Measurements from ENCODE around the gene NECTIN1. TPM values are rescaled to one million over a fixed set of nuclear protein-coding genes. Genes with fewer than 3 reads are reported as not detected.

The NECTIN1 gene
- total and polyA plus RNA-seq, 4 donors: 9.1 to 68.5 (median 45.3) TPM

DNA sequence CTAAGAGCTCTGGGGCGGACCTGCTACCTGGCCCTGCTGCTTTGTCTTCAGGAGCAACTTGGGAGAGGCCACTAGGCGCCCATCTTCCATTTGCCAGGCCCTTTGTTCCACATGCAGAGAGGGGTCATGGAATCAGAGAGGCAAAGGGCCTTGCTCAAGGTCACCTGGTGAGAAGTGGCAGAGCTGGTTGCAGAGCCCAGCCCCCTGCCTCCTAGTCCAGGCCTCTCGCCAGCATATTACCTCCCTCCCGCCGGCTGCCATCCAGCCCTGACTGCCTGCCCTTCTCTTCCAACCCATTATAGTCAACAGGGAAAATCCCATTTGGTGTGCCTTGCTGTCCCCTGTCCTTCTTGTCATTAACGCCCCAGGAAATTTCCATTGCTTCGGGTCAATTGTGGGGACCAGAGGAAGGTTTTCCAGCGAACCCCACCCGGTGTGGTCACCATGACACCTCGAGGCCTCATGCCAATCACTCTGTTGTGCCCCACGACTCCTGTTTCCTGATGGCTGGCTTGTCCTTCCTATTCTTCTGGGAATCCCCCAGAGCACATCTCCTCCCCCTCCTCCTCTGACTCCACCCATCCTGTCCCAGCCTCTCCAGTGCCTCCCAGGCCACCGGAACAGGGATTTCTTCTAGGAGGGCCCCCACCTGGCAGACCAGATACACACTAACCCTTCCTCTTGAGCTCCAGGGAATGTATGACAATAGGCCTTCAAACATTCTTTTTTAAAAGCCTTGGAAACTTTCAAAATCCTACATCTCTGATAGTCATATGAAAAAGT, 77.0 kb downstream of the NECTIN1 start:
- 75% methylated on average over 11 of the region's 12 CpGs for WGBS (ENCODE audit: insufficient coverage)
- Histone ChIP-seq H3K9me3 (ENCODE audit: control insufficient read depth, insufficient read depth, low read length) (no peaks in the 10 kb centered on the region), H3K4me3 (ENCODE audit: low read depth, low read length) (no peak overlapping the region), H3K4me1 (ENCODE audit: control insufficient read depth, insufficient read depth, low read length) (no peaks in the 10 kb centered on the region), H3K27ac (ENCODE audit: low read depth, low read length) (no peak overlapping the region), H3K36me3 (ENCODE audit: control insufficient read depth, insufficient read depth, low read length) (no peaks in the 10 kb centered on the region), H3K27me3 (ENCODE audit: control insufficient read depth, insufficient read depth, low read length) (no peaks in the 10 kb centered on the region)
- no peak for DNase-seq (ENCODE audit: low read depth in 4 of 6, low spot score in 6 of 6)

DNA sequence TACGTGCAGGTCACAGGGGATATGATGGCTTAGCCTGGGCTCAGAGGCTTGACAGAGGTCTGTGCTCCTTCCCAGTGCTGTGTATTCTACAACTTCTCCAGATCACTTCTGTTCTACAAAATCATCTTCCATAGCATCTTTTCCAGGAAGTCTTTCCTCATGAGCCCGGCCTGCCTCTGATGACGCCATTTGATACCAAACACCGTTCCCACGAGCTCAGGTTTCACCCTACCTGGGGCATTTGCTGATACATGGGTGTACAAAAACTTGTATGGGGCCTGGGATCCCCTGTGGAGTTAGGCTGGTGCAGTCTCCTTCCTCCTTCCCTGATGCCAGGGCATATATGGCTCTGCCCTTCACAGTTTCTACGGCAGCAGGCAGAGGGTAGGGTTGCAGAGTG, 78.7 kb downstream of the NECTIN1 start:
- 78% methylated on average over 6 of the region's 6 CpGs for WGBS (ENCODE audit: insufficient coverage)
- H3K36me3 ChIP-seq (ENCODE audit: control insufficient read depth, insufficient read depth, low read length): no peaks in the 10 kb centered on the region

DNA sequence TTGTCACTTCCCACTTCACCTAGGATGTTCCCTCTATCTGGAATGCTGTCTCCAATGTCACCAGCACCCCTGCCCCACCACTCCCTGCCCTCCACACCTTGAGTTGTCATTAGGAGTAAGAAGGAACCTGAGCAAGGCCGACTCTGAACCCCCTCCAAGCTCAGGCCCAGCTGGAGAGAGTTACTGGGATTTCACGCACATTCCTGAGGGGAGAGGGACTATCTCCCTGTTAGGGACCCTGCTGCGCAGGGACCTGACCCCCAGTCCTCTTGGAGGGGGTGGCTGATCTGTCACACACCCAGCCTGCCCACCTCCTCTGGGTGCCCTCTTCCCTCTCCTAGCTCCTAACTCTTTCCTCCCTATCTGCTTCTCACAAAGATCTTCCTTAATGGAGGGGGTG, 81.7 kb downstream of the NECTIN1 start:
- Histone ChIP-seq H3K4me1 (ENCODE audit: control insufficient read depth, insufficient read depth, low read length) (peaks cover 12% of the 10 kb centered on the region), H3K27ac (ENCODE audit: low read depth, low read length) (no peak overlapping the region), H3K4me3 (ENCODE audit: low read depth, low read length) (no peak overlapping the region), H3K36me3 (ENCODE audit: control insufficient read depth, insufficient read depth, low read length) (no peaks in the 10 kb centered on the region), H3K9me3 (ENCODE audit: control insufficient read depth, insufficient read depth, low read length) (no peaks in the 10 kb centered on the region), H3K27me3 (ENCODE audit: control insufficient read depth, insufficient read depth, low read length) (no peaks in the 10 kb centered on the region)
- 83% methylated on average over 1 of the region's 3 CpGs for WGBS (ENCODE audit: insufficient coverage)
- DNase-seq (ENCODE audit: low read depth in 4 of 6, low spot score in 6 of 6): no peak

More for the DNA sequence above, 78.7 kb downstream of the NECTIN1 start:
- no peak overlapping the region for H3K4me3 ChIP-seq (ENCODE audit: low read depth, low read length)
- H3K9me3 ChIP-seq (ENCODE audit: control insufficient read depth, insufficient read depth, low read length): no peaks in the 10 kb centered on the region
- no peaks in the 10 kb centered on the region for H3K4me1 ChIP-seq (ENCODE audit: control insufficient read depth, insufficient read depth, low read length)
- no peaks in the 10 kb centered on the region for H3K27me3 ChIP-seq (ENCODE audit: control insufficient read depth, insufficient read depth, low read length)
- DNase-seq (ENCODE audit: low read depth in 4 of 6, low spot score in 6 of 6): no peak
- H3K27ac ChIP-seq (ENCODE audit: low read depth, low read length): no peak overlapping the region

DNA sequence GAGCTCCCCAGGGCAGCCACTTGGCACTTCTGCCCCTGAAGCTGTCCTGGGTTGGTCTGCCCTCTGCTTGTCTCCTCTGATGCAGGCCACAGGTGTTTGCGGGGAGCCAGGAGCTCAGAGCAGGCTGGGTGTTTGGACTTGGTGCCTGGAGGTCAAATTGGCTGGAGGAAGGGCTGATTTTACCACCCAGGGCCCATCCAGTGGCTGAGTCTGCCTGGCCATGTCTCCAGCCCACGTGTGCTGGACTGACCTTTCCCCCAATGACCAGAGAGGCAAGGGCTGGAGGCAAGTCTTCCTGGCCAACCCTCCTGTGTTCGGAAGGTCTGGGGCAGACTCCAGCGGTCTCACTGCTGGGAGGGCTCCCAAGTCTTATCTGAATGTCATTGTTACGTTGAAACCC, 84.0 kb downstream of the NECTIN1 start:
- WGBS (ENCODE audit: insufficient coverage): 93% methylated on average over 5 of the region's 5 CpGs
- no peak for DNase-seq (ENCODE audit: low read depth in 4 of 6, low spot score in 6 of 6)
- no peak overlapping the region for H3K4me3 ChIP-seq (ENCODE audit: low read depth, low read length)
- no peak overlapping the region for H3K27ac ChIP-seq (ENCODE audit: low read depth, low read length)
- peaks cover 12% of the 10 kb centered on the region for H3K4me1 ChIP-seq (ENCODE audit: control insufficient read depth, insufficient read depth, low read length)
- no peaks in the 10 kb centered on the region for H3K9me3 ChIP-seq (ENCODE audit: control insufficient read depth, insufficient read depth, low read length)
- H3K36me3 ChIP-seq (ENCODE audit: control insufficient read depth, insufficient read depth, low read length): no peaks in the 10 kb centered on the region
- no peaks in the 10 kb centered on the region for H3K27me3 ChIP-seq (ENCODE audit: control insufficient read depth, insufficient read depth, low read length)

DNA sequence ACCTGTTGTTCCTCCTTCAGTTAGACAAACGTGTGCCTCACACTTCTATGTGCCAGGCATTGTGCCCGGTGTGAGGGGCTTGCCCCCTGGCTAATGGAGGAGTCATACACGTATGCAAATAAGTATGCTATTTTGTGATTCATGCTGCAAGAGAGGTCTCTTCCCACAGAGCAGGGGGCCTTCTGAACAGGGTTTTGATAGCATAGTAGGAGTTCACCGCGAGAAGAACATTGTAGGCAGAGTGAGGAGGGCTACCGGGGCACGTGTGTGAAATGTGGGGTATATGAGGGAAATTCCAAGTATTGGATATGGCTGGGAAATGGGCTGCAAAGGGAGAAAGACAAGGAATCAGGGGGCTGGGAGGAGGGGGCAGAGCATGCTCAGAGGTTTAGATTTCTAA, 84.5 kb downstream of the NECTIN1 start:
- Histone ChIP-seq H3K27ac (ENCODE audit: low read depth, low read length) (no peak overlapping the region), H3K4me3 (ENCODE audit: low read depth, low read length) (no peak overlapping the region), H3K4me1 (ENCODE audit: control insufficient read depth, insufficient read depth, low read length) (peaks cover 12% of the 10 kb centered on the region), H3K27me3 (ENCODE audit: control insufficient read depth, insufficient read depth, low read length) (no peaks in the 10 kb centered on the region), H3K36me3 (ENCODE audit: control insufficient read depth, insufficient read depth, low read length) (no peaks in the 10 kb centered on the region), H3K9me3 (ENCODE audit: control insufficient read depth, insufficient read depth, low read length) (no peaks in the 10 kb centered on the region)
- no peak for DNase-seq (ENCODE audit: low read depth in 4 of 6, low spot score in 6 of 6)
- WGBS (ENCODE audit: insufficient coverage): 88% methylated on average over 6 of the region's 7 CpGs

DNA sequence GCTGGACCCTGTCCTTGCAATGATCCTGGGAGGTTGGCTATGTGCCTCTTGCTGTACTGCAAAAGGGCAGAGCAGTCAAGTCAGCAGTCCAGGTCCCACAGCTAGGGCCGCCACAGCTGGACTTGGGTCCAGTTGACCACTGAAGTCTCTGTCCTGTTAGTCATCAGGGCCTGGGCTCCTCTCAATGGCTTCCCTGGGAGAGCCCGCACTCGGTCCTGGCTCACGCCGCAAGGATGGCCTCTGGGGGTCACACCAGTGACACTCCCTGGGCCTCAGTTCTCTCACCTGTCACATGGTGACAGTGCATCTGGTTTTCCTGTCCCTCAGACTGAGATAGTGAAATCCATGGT, 85.1 kb downstream of the NECTIN1 start:
- Histone ChIP-seq H3K36me3 (ENCODE audit: control insufficient read depth, insufficient read depth, low read length) (no peaks in the 10 kb centered on the region), H3K4me1 (ENCODE audit: control insufficient read depth, insufficient read depth, low read length) (peaks cover 12% of the 10 kb centered on the region), H3K9me3 (ENCODE audit: control insufficient read depth, insufficient read depth, low read length) (no peaks in the 10 kb centered on the region), H3K4me3 (ENCODE audit: low read depth, low read length) (no peak overlapping the region), H3K27me3 (ENCODE audit: control insufficient read depth, insufficient read depth, low read length) (no peaks in the 10 kb centered on the region), H3K27ac (ENCODE audit: low read depth, low read length) (no peak overlapping the region)
- DNase-seq (ENCODE audit: low read depth in 4 of 6, low spot score in 6 of 6): no peak
- 85% methylated on average over 5 of the region's 5 CpGs for WGBS (ENCODE audit: insufficient coverage)

DNA sequence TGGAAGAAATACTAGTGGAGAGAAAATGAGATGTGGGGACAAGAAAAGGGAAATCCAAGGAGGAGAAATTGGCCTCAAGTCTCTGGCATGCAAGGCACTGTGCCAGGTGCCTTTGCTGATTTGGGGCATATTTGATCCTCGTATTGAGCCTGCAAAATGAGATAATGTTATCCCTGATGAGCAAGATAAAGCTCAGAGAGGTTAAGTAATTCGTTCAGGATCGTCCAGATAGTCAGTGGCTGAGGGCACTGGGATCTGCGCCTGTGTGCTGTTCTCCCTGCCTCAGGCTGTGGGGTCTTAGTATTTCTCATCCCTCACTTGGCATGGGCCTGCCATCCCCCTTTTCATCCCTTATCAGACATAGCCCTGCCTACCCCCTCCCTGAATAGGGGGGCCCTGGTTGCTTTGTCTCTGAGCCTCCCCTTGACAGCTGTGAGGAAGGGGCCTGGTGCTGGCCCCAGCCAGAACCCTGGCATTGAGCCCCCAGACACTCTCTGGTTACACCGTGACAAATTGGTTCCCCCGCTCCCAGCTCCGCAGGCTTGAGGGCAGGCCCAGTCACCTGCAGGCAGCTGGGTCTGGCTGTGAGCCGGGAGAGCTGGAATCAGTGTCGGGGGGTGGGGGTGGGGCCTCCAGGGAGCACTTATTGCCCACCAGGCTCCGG, 85.7 kb downstream of the NECTIN1 start:
- H3K9me3 ChIP-seq (ENCODE audit: control insufficient read depth, insufficient read depth, low read length): no peaks in the 10 kb centered on the region
- 46% methylated on average over 10 of the region's 10 CpGs for WGBS (ENCODE audit: insufficient coverage)
- no peaks in the 10 kb centered on the region for H3K27me3 ChIP-seq (ENCODE audit: control insufficient read depth, insufficient read depth, low read length)
- DNase-seq (ENCODE audit: low read depth in 4 of 6, low spot score in 6 of 6): peak in 1 of 6 donors; percentile 29
- peaks cover 12% of the 10 kb centered on the region for H3K4me1 ChIP-seq (ENCODE audit: control insufficient read depth, insufficient read depth, low read length)
- H3K27ac ChIP-seq (ENCODE audit: low read depth, low read length): no peak overlapping the region
- no peaks in the 10 kb centered on the region for H3K36me3 ChIP-seq (ENCODE audit: control insufficient read depth, insufficient read depth, low read length)
- H3K4me3 ChIP-seq (ENCODE audit: low read depth, low read length): no peak overlapping the region

DNA sequence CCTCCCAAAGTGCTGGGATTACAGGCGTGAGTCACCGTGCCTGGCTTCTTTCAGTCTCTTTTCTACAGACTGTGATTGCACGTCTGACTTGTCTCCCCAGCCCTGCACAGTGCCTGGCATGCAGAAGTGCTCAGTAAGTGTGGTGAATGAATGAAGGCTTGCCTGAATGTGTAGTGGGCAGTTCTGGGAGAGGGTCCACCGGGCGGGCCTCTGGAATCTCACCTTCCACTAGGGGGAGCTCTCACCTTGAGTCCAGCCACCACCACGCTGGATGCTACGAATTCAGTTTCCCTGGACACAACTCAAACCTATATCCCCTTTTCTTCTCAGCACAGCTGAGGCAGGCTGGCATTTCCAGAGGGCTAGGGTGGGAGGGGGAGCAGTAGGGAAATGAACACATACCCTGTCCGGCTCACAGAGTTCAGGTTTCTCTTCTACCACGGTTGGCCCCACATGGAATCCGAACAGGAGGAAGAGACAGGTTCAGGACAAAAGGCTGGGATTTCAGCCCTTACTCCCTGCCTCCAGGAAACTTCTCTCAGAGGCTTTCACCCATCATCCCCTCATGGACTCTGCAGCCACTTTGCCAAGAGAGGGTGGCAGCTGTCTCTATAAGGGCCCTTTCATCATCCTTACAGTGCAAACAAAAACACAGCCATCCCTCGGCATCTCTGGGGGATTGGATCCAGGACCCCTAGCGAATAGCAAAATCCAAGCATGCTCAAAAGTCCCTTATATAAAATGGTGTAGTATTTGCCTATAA, 86.8 kb downstream of the NECTIN1 start:
- H3K27ac ChIP-seq (ENCODE audit: low read depth, low read length): no peak overlapping the region
- DNase-seq (ENCODE audit: low read depth in 4 of 6, low spot score in 6 of 6): no peak
- peaks cover 12% of the 10 kb centered on the region for H3K4me1 ChIP-seq (ENCODE audit: control insufficient read depth, insufficient read depth, low read length)
- H3K9me3 ChIP-seq (ENCODE audit: control insufficient read depth, insufficient read depth, low read length): no peaks in the 10 kb centered on the region
- 84% methylated on average over 3 of the region's 12 CpGs for whole genome bisulfite sequencing (ENCODE audit: insufficient coverage)
- H3K27me3 ChIP-seq (ENCODE audit: control insufficient read depth, insufficient read depth, low read length): no peaks in the 10 kb centered on the region
- H3K4me3 ChIP-seq (ENCODE audit: low read depth, low read length): no peak overlapping the region
- no peaks in the 10 kb centered on the region for H3K36me3 ChIP-seq (ENCODE audit: control insufficient read depth, insufficient read depth, low read length)

DNA sequence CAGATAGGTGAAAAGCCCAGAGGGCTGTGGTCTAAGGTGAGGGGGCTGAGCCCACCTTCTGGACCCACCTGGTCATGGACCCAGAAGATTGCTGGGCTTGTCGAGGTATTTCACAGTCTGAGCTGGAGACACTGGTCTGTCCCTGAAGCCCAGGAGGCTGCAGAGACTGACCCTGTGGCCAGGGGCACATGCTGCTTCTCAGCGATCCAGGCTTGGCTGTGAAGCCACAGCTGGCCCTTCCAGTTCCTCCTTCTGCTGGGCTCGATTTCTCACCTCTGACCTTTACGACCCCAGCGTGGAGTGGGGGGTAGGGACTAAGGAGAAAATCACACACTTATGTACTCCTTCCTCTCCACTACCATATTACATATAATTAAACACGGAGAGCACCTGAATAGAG, 88.5 kb downstream of the NECTIN1 start:
- H3K27ac ChIP-seq (ENCODE audit: low read depth, low read length): no peak overlapping the region
- WGBS (ENCODE audit: insufficient coverage): 72% methylated on average over 3 of the region's 6 CpGs
- H3K27me3 ChIP-seq (ENCODE audit: control insufficient read depth, insufficient read depth, low read length): no peaks in the 10 kb centered on the region
- H3K9me3 ChIP-seq (ENCODE audit: control insufficient read depth, insufficient read depth, low read length): no peaks in the 10 kb centered on the region
- no peak for DNase-seq (ENCODE audit: low read depth in 4 of 6, low spot score in 6 of 6)
- peaks cover 12% of the 10 kb centered on the region for H3K4me1 ChIP-seq (ENCODE audit: control insufficient read depth, insufficient read depth, low read length)
- H3K36me3 ChIP-seq (ENCODE audit: control insufficient read depth, insufficient read depth, low read length): no peaks in the 10 kb centered on the region
- H3K4me3 ChIP-seq (ENCODE audit: low read depth, low read length): no peak overlapping the region

Data from spinal cord (tissue), 10 donors.